ENCODE results near the gene TXNRD3.

The TXNRD3 gene

DNA sequence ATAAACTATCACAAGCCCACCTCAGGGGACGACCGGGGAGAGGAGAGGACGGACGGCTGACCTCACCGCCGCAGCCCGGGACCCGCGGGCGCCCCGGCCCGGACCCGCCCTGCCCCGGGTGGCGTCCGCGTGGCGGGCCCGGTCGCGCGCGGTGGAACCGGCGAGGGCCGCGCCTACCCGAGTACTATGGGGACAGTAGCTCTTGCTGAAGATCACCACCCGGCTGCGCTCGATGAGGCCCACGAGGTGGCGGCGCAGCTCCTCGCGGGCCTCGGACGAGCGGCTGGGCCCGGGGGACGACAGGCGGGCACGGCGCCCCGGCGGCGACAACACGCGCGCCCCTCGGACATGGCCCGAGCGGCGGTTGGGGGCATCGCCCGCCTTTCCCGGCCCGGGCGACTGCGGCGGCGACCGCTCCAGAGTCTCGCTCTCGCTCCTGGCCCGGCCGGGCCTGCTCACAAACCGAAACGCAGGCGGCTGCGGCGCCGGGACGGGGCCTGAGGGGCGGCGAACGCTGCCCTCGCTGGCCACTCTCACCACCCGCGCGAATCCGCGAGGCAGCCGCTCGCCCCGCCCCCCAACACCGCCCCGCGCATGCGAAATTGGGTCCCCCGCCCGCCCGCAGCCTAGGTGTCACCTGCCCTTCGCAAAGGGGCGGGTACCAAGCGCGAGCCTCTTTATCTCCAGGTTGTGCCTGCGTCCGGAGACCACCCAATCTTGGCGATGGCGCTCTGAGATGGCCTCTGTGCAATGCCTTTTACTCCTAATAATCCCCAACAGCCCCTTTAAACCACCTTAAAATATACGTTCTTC, at the start of gene TXNRD3:
TSS of gene TXNRD3 (minus strand) at position 554 of the 813 bp plus-strand sequence.
- DNase-seq = peak; percentile 49

DNA sequence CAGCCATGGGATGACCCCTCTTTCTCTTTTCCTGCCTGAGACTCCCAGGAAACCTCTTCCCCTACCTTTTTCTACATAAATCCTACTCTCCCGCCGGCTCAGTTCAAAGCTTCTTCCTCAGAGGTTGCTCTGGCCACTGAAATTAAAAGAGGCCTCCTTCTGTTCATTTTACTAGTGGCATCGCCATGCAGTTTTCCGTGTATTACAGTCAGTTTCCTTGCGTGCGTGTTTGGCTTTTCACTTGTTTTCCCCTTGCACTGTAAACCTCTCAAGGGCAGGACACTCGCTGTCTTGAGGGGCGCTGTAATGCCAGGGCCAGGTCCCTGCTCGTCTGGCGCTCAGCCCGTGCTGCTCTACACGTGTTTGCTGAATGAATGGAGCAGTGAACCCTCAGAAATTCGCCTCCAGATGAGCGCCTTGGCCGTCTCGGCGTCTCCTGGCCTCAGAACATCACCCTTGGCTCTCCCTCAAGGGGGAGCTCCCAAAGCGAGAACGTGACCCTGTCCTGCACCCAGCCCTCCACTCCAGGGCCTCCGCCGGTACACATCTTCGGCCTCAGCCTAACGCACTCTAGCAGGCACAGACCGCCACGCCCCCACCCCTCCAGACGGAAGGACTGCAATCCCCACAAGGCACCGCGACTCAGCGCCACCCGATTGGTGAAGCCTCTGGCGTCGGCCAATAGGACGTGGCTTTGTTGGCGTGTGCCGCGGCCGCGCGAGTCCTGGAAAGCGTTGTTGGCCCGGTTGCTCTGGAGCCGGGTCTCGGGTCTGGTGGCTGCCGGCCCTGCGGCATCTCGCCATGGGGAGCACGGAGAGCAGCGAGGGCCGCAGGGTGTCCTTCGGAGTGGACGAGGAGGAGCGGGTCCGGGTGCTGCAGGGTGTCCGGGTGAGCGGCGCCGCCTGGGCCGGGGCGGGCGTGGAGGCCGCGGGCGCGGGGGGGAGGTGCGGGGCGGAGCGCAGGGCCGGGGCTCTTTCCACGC, 48.9 kb upstream of the TXNRD3 start, which contains the start of gene CHCHD6:
TSS of gene CHCHD6 (plus strand) at position 729 of the 982 bp plus-strand sequence. CDS start at position 802, 73 bp downstream.
- DNase-seq = peak; percentile 94

DNA sequence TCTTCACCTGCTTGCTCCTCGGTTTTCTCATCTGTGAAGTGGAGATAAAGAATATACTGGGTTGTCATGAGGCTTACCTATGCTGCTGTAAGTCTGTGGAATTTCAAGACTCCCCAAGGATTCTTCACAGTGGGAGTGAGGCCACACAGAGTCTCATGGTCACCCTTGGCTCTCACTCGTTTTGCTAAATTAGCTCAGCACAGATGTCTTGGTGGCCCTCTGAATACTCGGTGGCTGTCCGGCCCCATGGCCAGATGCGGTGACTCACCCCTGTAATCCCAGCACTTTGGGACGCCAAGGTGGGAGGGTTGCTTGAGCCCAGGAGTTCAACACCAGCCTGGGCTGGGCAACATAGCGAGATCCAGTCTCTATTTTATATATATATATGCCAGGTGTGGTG, 44.1 kb upstream of the TXNRD3 start:
- DNase-seq = no peak

DNA sequence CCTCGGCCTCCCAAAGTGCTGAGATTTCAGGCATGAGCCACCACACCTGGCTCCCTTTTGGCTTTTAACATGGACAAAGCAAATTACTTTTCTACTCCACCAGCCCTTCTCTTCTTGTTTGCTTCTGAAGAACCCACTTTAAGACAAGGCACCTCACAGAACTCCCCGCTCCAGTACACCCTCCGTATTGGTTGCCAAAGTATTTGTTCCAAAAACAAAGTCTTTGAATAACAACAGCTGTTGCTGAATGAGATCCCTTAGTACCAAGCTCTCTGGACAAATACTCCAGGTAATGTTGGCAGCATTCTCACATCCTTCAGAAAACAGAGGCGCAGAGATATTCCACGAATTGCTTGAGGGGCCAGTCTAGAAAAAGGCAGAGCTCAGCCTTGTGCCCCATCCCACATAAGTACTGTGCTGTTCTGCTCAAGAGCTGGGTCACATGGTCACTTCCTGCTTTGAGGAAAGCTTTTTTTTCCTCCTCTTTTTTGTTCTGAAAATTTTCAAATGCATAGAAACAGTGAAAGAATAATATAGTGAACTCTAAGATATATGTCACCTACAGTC, 41.9 kb upstream of the TXNRD3 start:
- DNase-seq = no peak

DNA sequence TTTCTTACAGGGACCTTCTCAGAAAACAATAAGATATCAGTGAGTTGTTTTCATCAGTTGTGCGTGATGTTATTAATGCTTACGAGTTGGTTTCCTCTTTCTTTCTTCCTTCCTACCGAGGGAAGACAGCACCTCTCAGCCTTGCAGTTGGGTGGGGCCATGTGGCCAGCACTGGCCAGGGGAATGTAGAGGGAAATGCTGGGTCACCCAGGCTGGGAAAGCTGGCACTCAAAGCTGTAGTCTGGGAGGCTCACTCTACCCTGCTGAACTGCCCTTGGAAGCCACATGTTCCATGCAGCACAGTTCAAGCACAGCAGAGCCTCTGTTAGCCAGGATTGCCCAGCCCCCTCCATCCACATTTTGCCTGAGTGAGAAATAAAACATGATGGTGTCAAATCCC, 39.0 kb upstream of the TXNRD3 start:
- DNase-seq = no peak

DNA sequence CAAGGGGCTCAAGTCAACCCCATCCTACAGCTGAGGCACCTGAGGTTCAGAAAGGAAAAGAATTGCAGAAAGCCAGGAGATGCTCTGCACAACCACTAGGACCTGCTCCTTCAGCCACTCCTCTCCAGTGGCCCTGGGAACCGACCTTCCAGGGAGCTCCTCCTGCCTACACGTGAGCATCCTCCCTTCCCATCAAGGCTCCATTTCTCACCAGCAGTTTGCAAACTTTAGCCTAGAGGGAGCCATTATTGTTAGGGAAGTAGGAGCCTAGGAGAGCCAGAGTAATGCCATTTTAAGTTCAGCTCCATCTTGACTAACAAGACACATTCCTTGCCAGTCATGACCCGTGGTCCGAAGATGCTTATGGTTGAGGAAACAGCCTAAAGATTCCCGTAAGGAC, 37.9 kb upstream of the TXNRD3 start:
- no peak for DNase-seq

DNA sequence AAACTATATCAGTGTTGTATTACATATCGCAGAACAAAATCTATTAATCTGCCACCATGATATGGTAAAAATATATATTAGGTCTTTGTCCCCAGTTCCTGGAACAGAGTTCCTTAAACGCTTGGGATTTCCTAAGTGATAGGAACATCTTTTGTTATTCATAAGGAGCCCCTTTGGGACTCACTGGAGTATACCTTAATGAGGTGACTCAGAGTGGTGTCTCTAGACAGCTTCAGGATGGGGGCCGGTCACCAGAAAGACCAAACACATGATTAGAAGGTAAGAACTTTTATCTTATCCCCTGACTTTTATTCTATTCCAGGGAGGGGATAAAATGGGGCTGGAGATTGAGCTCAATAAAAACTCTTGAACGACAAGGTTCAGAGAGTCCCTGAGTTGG, 36.8 kb upstream of the TXNRD3 start:
- DNase-seq = no peak

DNA sequence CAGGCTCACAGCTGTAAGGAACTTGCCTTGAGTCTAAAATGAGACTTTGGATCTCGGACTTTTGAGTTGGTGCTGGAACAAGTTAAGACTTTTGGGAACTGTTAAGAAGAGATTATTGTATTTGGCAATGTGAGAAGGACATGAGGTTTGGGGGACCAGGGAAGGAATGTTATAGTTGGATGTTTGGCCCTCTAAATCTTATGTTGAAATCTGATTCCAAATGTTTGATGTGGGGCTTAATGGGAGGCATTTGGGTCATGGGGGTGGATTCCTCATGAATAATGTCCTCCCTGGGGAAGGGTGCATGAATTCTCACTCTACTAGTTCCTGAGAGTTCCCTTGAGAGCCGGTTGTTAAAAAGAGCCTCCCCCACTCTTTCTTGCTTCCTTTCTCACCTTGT, 30.6 kb upstream of the TXNRD3 start:
- DNase-seq = no peak

DNA sequence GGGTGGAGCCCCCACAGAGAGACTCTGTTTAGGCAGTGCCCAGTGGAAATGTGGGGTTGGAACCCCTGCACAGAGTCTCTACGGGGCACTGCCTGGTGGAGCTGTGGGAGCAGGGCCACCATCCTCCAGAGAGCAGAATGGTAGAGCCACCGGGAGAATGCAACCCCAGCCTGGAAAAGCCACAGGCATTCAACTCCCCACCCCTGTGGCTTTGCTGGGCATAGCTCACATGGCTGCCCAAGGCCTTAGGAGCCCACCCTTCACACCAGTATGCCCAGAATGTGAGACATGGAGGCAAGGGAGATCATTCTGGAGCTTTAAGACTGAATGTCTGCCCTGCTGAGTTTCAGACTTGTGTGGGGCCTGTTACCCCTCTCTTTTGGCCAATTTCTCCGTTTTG, 30.1 kb upstream of the TXNRD3 start:
- no peak for DNase-seq

DNA sequence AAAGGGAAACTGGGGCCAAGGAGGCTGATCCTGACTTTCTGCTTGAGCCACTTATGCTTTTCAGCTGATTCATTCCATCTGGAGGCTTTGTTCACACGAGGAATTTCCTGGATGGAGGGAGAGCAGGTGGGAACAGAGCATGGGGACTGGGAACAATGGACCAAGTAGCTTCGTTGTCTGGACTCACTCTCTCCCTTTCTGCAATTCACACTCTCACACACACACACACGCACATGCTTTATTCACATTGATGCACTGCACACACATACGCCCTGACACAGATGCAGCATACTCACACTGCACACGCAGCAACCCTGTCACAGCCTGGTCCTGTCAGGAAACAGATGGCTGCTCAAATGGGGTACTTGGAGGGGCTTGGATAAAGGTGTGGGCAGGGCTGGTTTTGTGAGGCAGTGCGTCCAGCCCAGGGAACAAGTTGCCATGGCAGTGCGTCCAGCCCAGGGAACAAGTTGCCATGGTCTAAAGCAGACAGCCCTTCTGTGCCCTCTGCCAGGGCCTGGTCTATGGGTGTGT, 29.4 kb upstream of the TXNRD3 start:
- DNase-seq = no peak

DNA sequence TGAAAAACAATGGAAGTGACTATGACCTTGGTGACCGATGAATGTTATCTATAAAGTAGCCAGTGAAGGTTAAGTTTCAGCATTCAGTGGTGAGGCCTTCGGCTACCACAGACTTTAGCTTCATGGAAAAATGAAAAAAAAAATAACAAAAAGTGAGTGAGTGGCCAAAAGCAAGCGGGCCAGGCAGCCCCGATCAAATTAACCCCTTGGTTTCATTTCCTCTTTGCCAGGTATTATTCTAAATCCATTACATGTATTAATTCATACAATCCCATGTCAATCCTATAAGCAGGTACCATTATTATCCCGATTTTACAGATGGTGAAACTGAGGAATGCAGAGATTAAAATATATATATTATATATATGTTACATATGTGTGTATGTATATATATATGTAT, 28.1 kb upstream of the TXNRD3 start:
- DNase-seq = no peak

DNA sequence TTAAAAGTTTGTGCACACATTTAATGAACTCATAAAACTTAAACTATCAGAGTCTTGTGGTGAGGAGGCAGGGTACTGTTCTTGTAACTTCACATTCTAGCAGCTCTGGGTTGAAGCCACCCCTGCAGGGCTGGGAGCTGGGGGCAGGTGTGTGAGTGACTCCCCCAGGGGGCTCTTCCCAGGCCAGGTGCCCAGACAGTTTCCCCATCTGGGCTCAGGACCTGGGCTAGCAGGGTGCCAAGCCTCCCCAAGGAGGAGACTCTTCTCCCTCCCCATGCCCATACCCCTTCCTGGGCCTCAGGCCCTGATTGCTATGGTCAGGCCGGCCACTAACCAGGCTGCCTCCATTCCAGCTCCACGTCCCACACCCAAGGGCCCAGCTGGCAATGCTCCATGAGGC, 27.1 kb upstream of the TXNRD3 start:
- DNase-seq = no peak

DNA sequence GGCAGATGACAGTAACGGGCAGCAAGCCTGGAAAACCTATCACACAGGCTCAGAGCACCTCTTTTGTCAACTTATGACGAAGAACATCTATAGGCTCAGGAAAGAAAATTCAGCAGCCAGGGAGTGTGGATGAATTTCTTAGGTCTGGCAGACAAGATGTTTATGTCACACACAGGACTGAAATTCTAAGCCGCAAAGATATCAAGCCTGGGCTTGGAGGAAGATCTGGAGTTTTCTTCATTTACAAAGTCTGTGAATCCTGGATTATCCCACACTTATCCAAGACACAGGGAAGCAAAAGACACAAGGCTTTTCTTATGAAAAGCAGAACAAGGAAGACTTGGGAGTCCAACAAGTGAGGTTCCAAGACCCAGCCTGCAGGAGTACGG, 25.7 kb upstream of the TXNRD3 start:
- no peak for DNase-seq

DNA sequence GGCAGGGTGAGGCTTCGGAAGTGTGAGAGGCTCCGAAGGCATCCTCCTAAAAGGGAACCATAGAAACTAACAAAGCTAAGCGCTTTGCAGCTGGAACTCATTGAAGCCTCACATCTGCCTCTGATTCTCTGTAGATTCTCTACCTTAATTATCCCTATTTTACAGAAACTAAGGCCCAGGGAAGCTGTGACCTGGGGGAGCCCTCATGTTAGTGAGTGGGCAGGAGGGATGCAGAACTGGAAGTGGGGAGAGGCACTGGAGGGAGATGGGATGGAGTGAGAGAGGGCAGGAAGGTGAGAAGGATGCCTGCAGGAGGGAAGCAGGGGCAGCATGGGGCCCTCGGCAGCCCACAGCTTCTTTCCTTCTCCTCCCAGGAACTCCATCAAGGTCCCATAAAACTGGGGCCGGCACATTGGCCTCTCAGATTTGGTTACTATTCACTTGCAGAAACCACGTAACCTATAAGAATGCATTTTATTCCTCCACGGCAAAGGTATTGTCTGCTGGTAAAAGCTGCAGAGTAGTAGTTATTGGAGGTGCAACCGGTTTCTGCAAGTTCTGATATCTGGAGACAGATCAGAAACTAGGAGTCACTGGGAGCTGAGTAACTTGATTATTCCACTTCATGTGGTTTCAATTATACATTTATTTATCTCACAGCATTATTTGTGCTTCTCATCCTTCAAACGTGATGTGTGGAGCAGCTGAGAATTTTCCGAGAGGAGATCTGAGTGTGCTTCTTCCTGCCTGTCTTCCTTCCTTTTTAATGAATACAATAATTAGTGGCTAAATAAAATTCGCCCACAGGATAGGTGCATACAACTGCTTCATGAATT, 25.1 kb upstream of the TXNRD3 start:
- DNase-seq = no peak

DNA sequence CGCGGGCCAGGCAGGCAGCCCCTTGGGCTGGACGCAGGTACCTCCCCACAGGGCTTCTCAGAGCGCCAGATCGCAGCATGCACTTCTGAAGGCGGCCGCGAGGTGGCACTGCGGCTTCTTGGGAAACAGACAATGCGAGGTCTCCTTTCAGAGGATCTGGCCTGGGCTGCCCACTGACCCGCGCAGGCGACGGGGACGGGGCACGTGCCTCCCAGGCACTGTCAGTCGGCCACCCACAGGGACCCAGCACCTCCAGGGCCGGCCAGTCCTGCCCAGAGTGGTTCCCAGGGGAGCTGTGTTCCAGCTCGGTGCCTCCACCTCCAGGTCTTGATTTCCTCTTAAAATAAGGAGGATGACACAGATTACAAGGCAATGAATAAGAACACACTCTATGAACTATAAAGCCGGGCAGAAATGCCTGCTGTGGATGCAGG, 24.4 kb upstream of the TXNRD3 start:
- peak; percentile 62 for DNase-seq

DNA sequence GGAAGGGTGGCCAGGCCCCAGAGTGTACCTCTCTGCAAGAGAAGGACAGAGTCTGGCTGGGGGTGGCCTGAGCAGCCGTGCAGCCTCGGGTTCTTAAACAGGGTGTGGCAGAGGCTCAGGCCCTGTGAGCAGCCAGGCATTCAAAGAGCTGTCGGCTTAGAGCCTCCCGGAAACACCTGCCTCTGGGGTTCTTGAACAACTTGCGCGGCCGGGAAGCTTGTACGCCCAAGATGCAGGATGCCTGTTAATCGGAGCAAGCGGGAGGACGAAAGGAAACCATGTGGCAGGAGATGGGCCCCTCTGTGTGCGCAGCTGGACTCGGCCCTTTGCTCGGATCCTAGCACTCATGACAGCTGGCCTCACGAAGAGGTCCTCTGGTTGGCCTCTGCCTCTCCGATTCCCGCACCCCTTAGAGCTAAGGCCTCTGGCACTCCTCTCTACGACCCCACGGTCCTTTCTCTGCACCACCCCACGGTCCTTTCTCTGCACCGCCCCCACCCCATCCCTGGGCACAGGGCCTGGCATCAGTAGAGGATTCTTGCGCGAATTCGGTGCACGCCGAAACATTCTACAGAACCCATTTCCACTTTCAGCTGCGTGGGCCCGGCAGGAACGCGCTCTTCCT, 23.9 kb upstream of the TXNRD3 start:
- no peak for DNase-seq

DNA sequence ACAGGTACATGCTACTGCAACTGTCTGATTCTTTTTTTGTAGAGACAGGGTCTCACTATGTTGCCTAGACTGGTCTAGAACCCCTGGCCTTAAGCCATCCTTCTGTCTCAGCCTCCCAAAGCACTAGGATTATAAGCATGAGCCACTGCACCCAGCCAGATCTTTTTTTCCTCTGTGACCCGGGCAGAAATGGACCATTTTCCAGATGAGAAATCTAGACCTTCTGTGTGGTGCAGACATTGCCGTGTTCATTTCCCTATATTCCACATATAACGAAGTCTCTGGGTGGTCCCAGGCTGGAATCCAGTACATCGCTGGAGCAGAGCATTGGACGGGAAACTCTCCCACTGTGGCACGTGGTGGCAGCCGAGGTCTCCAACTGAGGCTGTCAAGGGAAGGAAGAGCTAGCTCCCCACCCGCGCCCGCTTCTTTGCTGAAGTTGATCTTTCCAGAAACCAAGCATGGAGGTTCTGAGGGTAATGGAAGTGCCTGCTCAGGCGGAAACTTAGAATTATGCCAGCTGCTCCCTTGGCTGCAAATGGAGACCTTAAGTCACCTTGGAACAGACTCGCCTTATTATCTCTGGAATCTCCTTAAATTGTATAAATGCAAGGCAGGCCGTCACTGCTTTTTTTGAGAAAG, 23.1 kb upstream of the TXNRD3 start:
- no peak for DNase-seq

DNA sequence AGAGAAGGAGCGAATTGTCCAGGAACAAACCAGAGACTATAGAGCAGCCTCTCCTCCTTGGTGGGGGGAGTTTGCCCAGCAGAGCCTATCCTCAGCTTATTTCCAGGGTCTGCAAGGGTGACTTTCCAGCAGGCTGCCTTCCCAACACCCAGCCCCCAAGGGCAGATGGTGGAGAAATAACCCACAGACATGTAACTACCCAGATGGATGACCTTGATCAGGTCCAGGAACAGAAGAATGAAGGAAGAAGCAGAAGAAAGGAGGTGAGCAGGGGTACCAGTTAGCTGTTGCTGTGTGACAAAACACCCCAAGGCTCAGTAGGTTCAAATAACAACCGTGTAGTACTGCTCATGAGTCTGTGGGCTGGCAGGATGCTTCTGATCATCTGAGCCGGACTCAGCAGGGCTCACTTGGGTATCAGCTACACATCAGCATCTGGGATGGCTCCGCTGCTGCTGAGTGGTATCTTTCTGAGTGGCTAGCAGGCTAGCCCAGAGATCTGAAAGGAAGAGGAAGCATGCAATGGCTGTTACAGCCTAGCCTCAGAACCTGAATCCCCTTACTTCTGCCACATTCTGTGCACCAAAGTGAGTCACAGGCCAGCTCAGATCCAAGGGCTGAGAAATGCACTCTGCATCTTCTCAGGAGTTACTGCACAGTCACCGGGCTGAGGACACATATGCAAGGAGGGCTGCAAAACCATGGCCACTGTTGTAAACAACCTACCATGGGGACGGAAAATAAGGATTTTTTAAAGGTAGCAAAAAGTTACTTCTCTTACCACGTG, 22.2 kb upstream of the TXNRD3 start:
- no peak for DNase-seq

DNA sequence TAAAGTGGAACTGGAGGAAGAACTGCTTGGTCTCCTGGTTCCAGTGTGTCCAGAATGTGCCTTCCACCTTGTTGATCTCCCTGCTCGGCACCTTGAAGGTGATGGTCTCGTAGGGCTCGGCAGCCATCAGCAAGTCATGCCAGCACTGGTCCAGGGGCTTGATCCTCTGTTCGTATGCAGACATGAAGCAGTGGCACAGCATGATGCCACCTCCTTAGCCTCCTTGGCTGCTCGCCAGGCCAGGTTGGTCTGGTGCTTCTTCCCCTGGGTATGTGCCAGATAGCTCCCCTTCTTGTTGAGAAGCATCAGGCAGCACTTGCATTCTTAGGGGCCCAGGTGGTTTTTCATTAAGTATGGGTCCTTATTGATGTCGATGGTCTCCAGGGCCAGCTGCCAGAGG, 17.8 kb upstream of the TXNRD3 start:
- DNase-seq = no peak

DNA sequence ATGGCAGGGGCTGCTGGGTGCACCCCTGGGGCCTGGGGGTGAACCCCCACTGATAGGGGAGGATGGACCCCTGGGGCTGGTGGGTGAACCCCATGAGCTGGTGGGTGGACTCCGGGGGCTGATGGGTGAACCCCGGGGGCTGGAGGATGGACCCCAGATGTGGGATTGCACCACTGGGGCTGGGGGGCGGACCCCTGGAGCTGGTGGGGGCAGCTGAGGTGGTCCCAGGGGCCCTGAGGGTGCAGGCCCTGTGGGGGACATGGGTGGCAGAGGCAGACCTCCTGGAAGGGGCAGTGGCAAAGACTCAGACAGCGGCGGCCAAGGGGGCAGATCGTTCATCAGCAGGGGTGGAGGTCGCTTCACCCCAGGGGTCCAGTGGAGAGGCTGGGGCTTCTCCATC, 17.4 kb upstream of the TXNRD3 start:
- no peak for DNase-seq
